Common myeloid progenitor, CD34-positive (primary cell): ENCODE measurements around the gene ASIC2.
"Not testable (repeated sequence)": the region's sequence is repeated elsewhere in the genome, so short reads cannot be mapped to it uniquely, and the experiment has no call there.

Experiments used
- CTCF ChIA-PET: fragments of 350-600 bp; sonication (Branson Sonifier 250); formaldehyde crosslinking; loops from one replicate; lab custom pipeline; 2021; ENCODE audit warnings: antibody characterized with exemption; lab: Charles Lee
- POLR2A ChIA-PET: fragments of 350-600 bp; sonication (Branson Sonifier 250); formaldehyde crosslinking; loops from one replicate; lab custom pipeline; 2021; ENCODE audit warnings: antibody characterized with exemption; lab: Charles Lee
- DNase-seq, 3 donors: peaks; one replicate each; pipeline versions ENCODE4 v3.0.0 to v3.0.0-alpha.2; 2013
- H3K27ac ChIP-seq, 2 experiments: 1 replicate in 1 of 2; 2 replicates in 1 of 2; pipeline ENCODE4 v1.7.0; 2013; ENCODE audit warnings: inconsistent platforms in 2 of 2, low read length in 2 of 2, mild to moderate bottlenecking in 2 of 2, low read depth in 1 of 2, moderate library complexity in 1 of 2; ENCODE audit not compliant: severe bottlenecking in 2 of 2, insufficient read depth in 1 of 2, poor library complexity in 1 of 2
- H3K27me3 ChIP-seq, 5 experiments: replicated peaks in 2 of 5; 1 replicate in 3 of 5; 2 replicates in 2 of 5; pipeline versions ENCODE4 v1.6.1 to v1.7.0; 2013; ENCODE audit warnings: low read length in 4 of 5, mild to moderate bottlenecking in 2 of 5, moderate library complexity in 2 of 5, inconsistent platforms in 1 of 5; ENCODE audit not compliant: insufficient read depth in 5 of 5, control insufficient read depth in 4 of 5
- H3K36me3 ChIP-seq, 4 experiments: 1 replicate in 2 of 4; 2 replicates in 2 of 4; pipeline versions ENCODE4 v1.6.1 to v1.7.0; 2013; ENCODE audit warnings: low read length in 3 of 4, control low read depth in 1 of 4, mild to moderate bottlenecking in 1 of 4; ENCODE audit not compliant: control insufficient read depth in 4 of 4, insufficient read depth in 4 of 4
- H3K4me1 ChIP-seq, 4 experiments: 1 replicate in 3 of 4; 2 replicates in 1 of 4; pipeline versions ENCODE4 v1.6.1 to v1.7.1; 2013; ENCODE audit warnings: low read length in 3 of 4, mild to moderate bottlenecking in 3 of 4, control low read depth in 1 of 4, inconsistent platforms in 1 of 4, moderate library complexity in 1 of 4; ENCODE audit not compliant: control insufficient read depth in 4 of 4, insufficient read depth in 4 of 4; ENCODE audit errors: control extremely low read depth in 1 of 4
- H3K4me3 ChIP-seq, 7 experiments: 1 replicate in 4 of 7; 2 replicates in 3 of 7; pipeline versions ENCODE4 v1.5.1 to v1.7.0; 2013; ENCODE audit warnings: mild to moderate bottlenecking in 7 of 7, low read length in 6 of 7, moderate library complexity in 6 of 7, inconsistent platforms in 2 of 7, low read depth in 2 of 7, control low read depth in 1 of 7; ENCODE audit not compliant: insufficient read depth in 4 of 7, control insufficient read depth in 1 of 7; ENCODE audit errors: extremely low read depth in 1 of 7
- H3K9me3 ChIP-seq, 5 experiments: 1 replicate in 4 of 5; 2 replicates in 1 of 5; pipeline versions ENCODE4 v1.6.1 to v1.7.1; 2013; ENCODE audit warnings: low read length in 4 of 5, mild to moderate bottlenecking in 2 of 5, inconsistent platforms in 1 of 5, low read depth in 1 of 5, moderate library complexity in 1 of 5; ENCODE audit not compliant: control insufficient read depth in 4 of 5, insufficient read depth in 2 of 5; ENCODE audit errors: control extremely low read depth in 1 of 5
- WGBS: methylation state at CpG from one replicate; pipeline ENCODE4 v1.1.5; 2013; ENCODE audit not compliant: insufficient coverage; 5-methylcytosine and 5-hydroxymethylcytosine counted together

Gene ASIC2

GRCh38 chr17:32987868-32988267 is 305.2 kb downstream of the ASIC2 start:
- WGBS = 100% methylated on average over 1 of the region's 2 CpGs
- H3K4me3 ChIP-seq, H3K4me1 ChIP-seq, H3K36me3 ChIP-seq, DNase-seq, POLR2A ChIA-PET, H3K27me3 ChIP-seq, H3K9me3 ChIP-seq, H3K27ac ChIP-seq, CTCF ChIA-PET: not testable (repeated sequence)

DNA sequence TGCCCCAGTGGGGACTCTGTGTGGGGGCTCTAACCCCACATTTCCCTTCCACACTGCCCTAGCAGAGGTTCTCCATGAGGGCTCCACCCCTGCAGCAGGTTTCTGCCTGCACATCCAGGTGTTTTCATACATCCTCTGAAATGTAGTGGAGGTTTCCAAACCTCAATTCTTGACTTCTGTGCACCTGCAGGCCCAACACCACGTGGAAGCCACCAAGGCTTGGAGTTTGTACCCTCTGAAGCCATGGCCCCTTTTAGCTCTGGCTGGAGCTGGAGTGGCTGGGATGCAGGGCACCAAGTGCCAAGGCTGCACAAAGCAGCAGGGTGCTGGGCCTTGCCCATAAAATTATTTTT is 305.7 kb downstream of the ASIC2 start:
- H3K4me3 ChIP-seq, H3K27ac ChIP-seq, H3K36me3 ChIP-seq, CTCF ChIA-PET, H3K4me1 ChIP-seq, DNase-seq, H3K27me3 ChIP-seq, H3K9me3 ChIP-seq, POLR2A ChIA-PET: not testable (repeated sequence)
- WGBS = 43% methylated on average over 1 of the region's 1 CpG

DNA sequence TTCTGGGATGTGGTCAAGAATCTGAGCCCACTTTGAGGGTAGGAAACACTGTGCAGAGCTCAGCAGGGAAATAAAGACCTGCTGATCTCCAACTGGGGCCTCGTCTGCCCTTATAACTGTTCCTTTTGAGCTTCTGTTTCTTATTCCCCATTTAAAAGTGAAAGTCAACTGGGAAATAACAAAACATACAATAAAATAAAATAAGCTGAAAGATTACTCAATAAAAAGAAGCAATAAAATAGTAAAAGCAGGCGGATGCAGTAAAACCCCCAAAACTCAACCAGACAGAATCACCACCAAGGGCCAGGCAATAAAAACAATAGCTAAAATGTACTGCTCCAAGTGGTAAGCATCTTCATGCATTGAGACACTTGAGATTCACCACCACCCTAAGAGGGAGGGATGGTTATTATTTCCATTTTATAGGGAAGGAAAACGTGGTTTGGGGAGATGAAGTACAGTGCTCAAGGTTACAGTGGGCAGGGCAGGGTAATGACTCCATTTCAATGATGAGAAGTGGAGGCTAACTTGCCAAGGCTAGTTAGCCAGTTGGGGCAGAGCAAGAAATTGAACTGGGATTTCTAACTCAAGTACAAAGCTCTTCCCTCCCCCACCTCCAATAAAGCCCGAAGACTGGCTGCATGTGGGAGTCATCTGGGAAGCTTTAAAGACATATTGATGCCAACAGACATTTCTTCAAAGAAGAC is 307.9 kb downstream of the ASIC2 start:
- H3K9me3 ChIP-seq = peaks cover 0 to 19% (median 8%) of the 10 kb centered on the region in 5 experiments
- ChIA-PET POLR2A (no interaction called here), CTCF (no interaction called here)
- H3K27ac ChIP-seq = no peak overlapping the region
- H3K27me3 ChIP-seq = no peaks in the 10 kb centered on the region
- no peaks in the 10 kb centered on the region for H3K4me1 ChIP-seq
- WGBS = 94% methylated on average over 2 of the region's 4 CpGs
- DNase-seq = no peak
- no peaks in the 10 kb centered on the region for H3K36me3 ChIP-seq
- no peak overlapping the region for H3K4me3 ChIP-seq

GRCh38 chr17:32981611-32982010 is 311.5 kb downstream of the ASIC2 start:
- H3K36me3 ChIP-seq, H3K4me3 ChIP-seq, H3K27ac ChIP-seq, H3K9me3 ChIP-seq, H3K27me3 ChIP-seq, H3K4me1 ChIP-seq, POLR2A ChIA-PET, DNase-seq: not testable (repeated sequence)
- CTCF ChIA-PET = interaction anchor here (1.1 kb wide), 1 partner anchor 16 kb away, joined by 3 read pairs; no protein-coding TSS in a partner anchor
- WGBS = 97% methylated on average over 3 of the region's 3 CpGs

GRCh38 chr17:32980230-32980629 is 312.9 kb downstream of the ASIC2 start:
- WGBS = 100% methylated on average over 1 of the region's 2 CpGs
- POLR2A ChIA-PET = no interaction called here
- CTCF ChIA-PET = interaction anchor here (0.9 kb wide), 1 partner anchor 21 kb away, joined by 3 read pairs; no protein-coding TSS in a partner anchor

DNA sequence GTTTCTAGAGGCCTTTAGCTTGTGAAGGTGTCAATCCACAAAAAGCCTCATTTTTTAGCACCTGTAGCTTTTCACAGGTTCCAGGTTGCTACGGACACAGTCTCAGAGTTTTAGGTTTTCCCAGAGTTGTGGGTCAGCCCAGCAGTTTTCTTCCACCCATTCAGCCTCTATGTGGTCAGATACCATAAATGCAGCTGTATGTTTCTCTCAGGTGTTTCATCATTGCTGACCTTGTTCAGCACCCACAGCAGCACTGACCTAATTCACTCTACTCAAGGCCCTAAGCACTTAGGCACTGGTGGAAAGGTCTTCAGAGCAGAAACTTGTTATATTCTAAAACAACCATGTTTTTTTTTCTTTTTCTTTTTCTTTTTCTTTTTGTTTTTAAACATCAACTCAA is 316.5 kb downstream of the ASIC2 start:
- Histone ChIP-seq H3K4me3 (no peak overlapping the region), H3K4me1 (peaks cover 0 to under 1% (median 0%) of the 10 kb centered on the region in 4 experiments), H3K27ac (no peak overlapping the region), H3K27me3 (peaks cover 0 to 2% (median 0%) of the 10 kb centered on the region in 5 experiments), H3K9me3 (peaks cover 0 to 6% (median 2%) of the 10 kb centered on the region in 5 experiments), H3K36me3 (no peaks in the 10 kb centered on the region)
- DNase-seq = no peak
- WGBS = 100% methylated on average over 1 of the region's 1 CpG
- ChIA-PET CTCF (no interaction called here), POLR2A (no interaction called here)

More at GRCh38 chr17:32980230-32980629, 312.9 kb downstream of the ASIC2 start:
- Histone ChIP-seq H3K4me3 (no peak overlapping the region), H3K27ac (no peak overlapping the region), H3K4me1 (no peaks in the 10 kb centered on the region), H3K27me3 (no peaks in the 10 kb centered on the region), H3K9me3 (peaks cover 0 to 10% (median 2%) of the 10 kb centered on the region in 5 experiments), H3K36me3 (no peaks in the 10 kb centered on the region)
- no peak for DNase-seq

- no peak for DNase-seq
These were observed 317.0 kb downstream of the ASIC2 start for GRCh38 chr17:32976131-32976530.

More at GRCh38 chr17:32976131-32976530, 317.0 kb downstream of the ASIC2 start:
- ChIA-PET POLR2A (no interaction called here), CTCF (no interaction called here)
- Histone ChIP-seq H3K27ac (no peak overlapping the region), H3K27me3 (peaks cover 0 to 2% (median 0%) of the 10 kb centered on the region in 5 experiments), H3K4me3 (no peak overlapping the region), H3K4me1 (peaks cover 0 to 6% (median 0%) of the 10 kb centered on the region in 4 experiments), H3K36me3 (no peaks in the 10 kb centered on the region), H3K9me3 (peaks cover 0 to 2% (median 0%) of the 10 kb centered on the region in 5 experiments)
- WGBS = 100% methylated on average over 3 of the region's 4 CpGs
